Breast epithelium (tissue), 4 donors: Measurements from ENCODE around the gene OR51D1. TPM values are rescaled to one million over a fixed set of nuclear protein-coding genes. Genes with fewer than 3 reads are reported as not detected.

ENCODE experiments used
- DNase-seq, 2 donors: peaks; one replicate each; pipeline ENCODE4 v3.0.0-alpha.2; 2019; ENCODE audit warnings: low spot score in 2 of 2
- H3K27ac ChIP-seq, 2 donors: fragments of 200-600 bp; sonication (generic) in 1 of 2; one replicate each; pipeline ENCODE4 v1.5.1; 2016 to 2019; ENCODE audit warnings: mild to moderate bottlenecking in 1 of 2
- H3K27me3 ChIP-seq, 2 donors: fragments of 200-600 bp; sonication (generic) in 1 of 2; one replicate each; pipeline versions ENCODE4 v1.5.1 to v1.6.0; 2017 to 2019; ENCODE audit warnings: control low read depth in 1 of 2, mild to moderate bottlenecking in 1 of 2
- H3K36me3 ChIP-seq: fragments of 200-600 bp; one replicate; pipeline ENCODE4 v1.5.1; 2019
- H3K4me1 ChIP-seq, 2 donors: fragments of 200-600 bp; sonication (generic); one replicate each; pipeline ENCODE4 v1.5.1; 2016 to 2019; ENCODE audit warnings: control low read depth in 1 of 2
- H3K4me3 ChIP-seq, 3 donors: fragments of 200-600 bp; sonication (generic); 1 replicate in 2 of 3; 2 replicates in 1 of 3; pipeline ENCODE4 v1.5.1; 2016 to 2019; ENCODE audit warnings: mild to moderate bottlenecking in 3 of 3, moderate library complexity in 2 of 3
- H3K9me3 ChIP-seq, 2 donors: fragments of 200-600 bp; sonication (generic) in 1 of 2; one replicate each; pipeline ENCODE4 v1.5.1; 2016 to 2019; ENCODE audit warnings: control low read depth in 1 of 2
- CTCF ChIP-seq, 3 donors: fragments of 450-650 bp; IDR thresholded peaks; one replicate each; pipeline ENCODE4 v1.5.1; 2016 to 2017; ENCODE audit warnings: antibody characterized with exemption in 3 of 3, mild to moderate bottlenecking in 3 of 3, moderate library complexity in 3 of 3
- POLR2A ChIP-seq: fragments of 450-650 bp; IDR thresholded peaks from one replicate; pipeline ENCODE4 v1.6.1; 2016; ENCODE audit warnings: antibody characterized with exemption, mild to moderate bottlenecking, moderate library complexity
- POLR2AphosphoS5 ChIP-seq, 3 donors: sonication (generic); formaldehyde crosslinking; IDR thresholded peaks; one replicate each; pipeline ENCODE4 v1.6.1; 2017; ENCODE audit warnings: antibody characterized with exemption in 3 of 3
- intact Hi-C: fragments of 100-400 bp; cut with DNase I; formaldehyde crosslinking; loops from one replicate; pipeline ENCODE4 v1.15.1; 2023; ENCODE audit warnings: low total_unique reads
- total RNA-seq, 3 donors: library from RNA; depleted of rRNA; stranded (reverse); fragments of >200 nt; gene quantifications; one replicate each; pipeline ENCODE4 v1.1.0, GENCODE V29; 2016

The OR51D1 gene
- not detected for total RNA-seq

- Histone ChIP-seq H3K4me1 (no peaks in the 10 kb centered on the region), H3K4me3 (peak within 1 kb of the TSS in 2 of 3 donors; percentile 19 to 52), H3K27ac (no peak within 1 kb of the TSS), H3K9me3 (no peaks in the 10 kb centered on the region), H3K27me3 (peaks cover 0 to 12% of the 10 kb centered on the region in 2 donors), H3K36me3 (no peaks in the 10 kb centered on the region)
- intact Hi-C loops: no loop called here
- TF ChIP-seq CTCF (IDR thresholded peaks at IDR 0.05) (peak; percentile 27 to 82 (median 66)), POLR2AphosphoS5 (IDR thresholded peaks at IDR 0.05) (no peak)
- peak; percentile 34 to 70 for DNase-seq
Measured at GRCh38 chr11:4636962-4637661, at the start of gene OR51D1. TSS of gene OR51D1 (plus strand) at chr11:4637477. CDS start at chr11:4639791, 2,314 bp downstream.

GRCh38 chr11:4589017-4589416, 48.3 kb upstream of the OR51D1 start:
- Histone ChIP-seq H3K4me3 (no peak overlapping the region), H3K27me3 (peaks cover 0 to 6% of the 10 kb centered on the region in 2 donors), H3K4me1 (no peaks in the 10 kb centered on the region), H3K36me3 (no peaks in the 10 kb centered on the region), H3K9me3 (no peaks in the 10 kb centered on the region), H3K27ac (no peak overlapping the region)
- no peak for DNase-seq
- TF ChIP-seq POLR2AphosphoS5 (IDR thresholded peaks at IDR 0.05): no peak
- TF ChIP-seq CTCF (IDR thresholded peaks at IDR 0.05): no peak
- TF ChIP-seq POLR2A: no peak
- intact Hi-C loops: no loop called here

GRCh38 chr11:4593739-4594138, 43.5 kb upstream of the OR51D1 start, which contains the start of gene OR52I1:
TSS of gene OR52I1 (plus strand) at chr11:4594039. CDS start at chr11:4594039, 0 bp downstream.
- H3K4me3 ChIP-seq: no peak within 1 kb of the TSS
- H3K36me3 ChIP-seq: no peaks in the 10 kb centered on the region
- H3K27me3 ChIP-seq: no peaks in the 10 kb centered on the region
- H3K27ac ChIP-seq: no peak within 1 kb of the TSS
- intact Hi-C loops: no loop called here
- TF ChIP-seq CTCF (IDR thresholded peaks at IDR 0.05) (no peak), POLR2AphosphoS5 (IDR thresholded peaks at IDR 0.05) (no peak), POLR2A (no peak)
- H3K4me1 ChIP-seq: no peaks in the 10 kb centered on the region
- no peaks in the 10 kb centered on the region for H3K9me3 ChIP-seq
- DNase-seq: no peak

GRCh38 chr11:4605057-4605456, 32.2 kb upstream of the OR51D1 start:
- Histone ChIP-seq H3K4me3 (no peak overlapping the region), H3K36me3 (no peaks in the 10 kb centered on the region), H3K27me3 (no peaks in the 10 kb centered on the region), H3K9me3 (no peaks in the 10 kb centered on the region), H3K27ac (no peak overlapping the region), H3K4me1 (no peaks in the 10 kb centered on the region)
- DNase-seq: no peak
- TF ChIP-seq POLR2A (no peak), POLR2AphosphoS5 (IDR thresholded peaks at IDR 0.05) (no peak), CTCF (IDR thresholded peaks at IDR 0.05) (no peak)
- intact Hi-C loops: no loop called here

GRCh38 chr11:4606231-4607015, 30.9 kb upstream of the OR51D1 start:
- intact Hi-C loops: no loop called here
- Histone ChIP-seq H3K36me3 (no peaks in the 10 kb centered on the region), H3K27me3 (no peaks in the 10 kb centered on the region), H3K27ac (peak overlapping the region; percentile 34 to 88), H3K9me3 (no peaks in the 10 kb centered on the region), H3K4me1 (no peaks in the 10 kb centered on the region), H3K4me3 (peak overlapping the region in 2 of 3 donors; percentile 69 to 76)
- no peak for DNase-seq
- no peak for TF ChIP-seq POLR2AphosphoS5 (IDR thresholded peaks at IDR 0.05)
- TF ChIP-seq CTCF (IDR thresholded peaks at IDR 0.05): no peak
- no peak for TF ChIP-seq POLR2A
